Measurements from ENCODE around the gene TMEM165.
A peak's percentile ranks its signal among the peaks of the same experiment; 100 is the strongest.

- TF ChIP-seq, protein P1, sequence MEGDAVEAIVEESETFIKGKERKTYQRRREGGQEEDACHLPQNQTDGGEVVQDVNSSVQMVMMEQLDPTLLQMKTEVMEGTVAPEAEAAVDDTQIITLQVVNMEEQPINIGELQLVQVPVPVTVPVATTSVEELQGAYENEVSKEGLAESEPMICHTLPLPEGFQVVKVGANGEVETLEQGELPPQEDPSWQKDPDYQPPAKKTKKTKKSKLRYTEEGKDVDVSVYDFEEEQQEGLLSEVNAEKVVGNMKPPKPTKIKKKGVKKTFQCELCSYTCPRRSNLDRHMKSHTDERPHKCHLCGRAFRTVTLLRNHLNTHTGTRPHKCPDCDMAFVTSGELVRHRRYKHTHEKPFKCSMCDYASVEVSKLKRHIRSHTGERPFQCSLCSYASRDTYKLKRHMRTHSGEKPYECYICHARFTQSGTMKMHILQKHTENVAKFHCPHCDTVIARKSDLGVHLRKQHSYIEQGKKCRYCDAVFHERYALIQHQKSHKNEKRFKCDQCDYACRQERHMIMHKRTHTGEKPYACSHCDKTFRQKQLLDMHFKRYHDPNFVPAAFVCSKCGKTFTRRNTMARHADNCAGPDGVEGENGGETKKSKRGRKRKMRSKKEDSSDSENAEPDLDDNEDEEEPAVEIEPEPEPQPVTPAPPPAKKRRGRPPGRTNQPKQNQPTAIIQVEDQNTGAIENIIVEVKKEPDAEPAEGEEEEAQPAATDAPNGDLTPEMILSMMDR (IDR thresholded peaks at IDR 0.05; ENCODE audit: low read length): peak; percentile 8; the same call in 1 of the 2 replicates
- no peak for TF ChIP-seq EZH2 (optimal IDR thresholded peaks at IDR 0.05; ENCODE audit: low read depth, low read length)
These were observed 39.5 kb downstream of the TMEM165 start for GRCh38 chr4:55435141-55435841.

Data from MM.1S (cell line).